Astrocyte of the cerebellum (primary cell): ENCODE measurements around the gene EFNA2.

Source experiments
- DNase-seq: peaks from one replicate; pipeline ENCODE4 v3.0.0-alpha.2; 2011; ENCODE audit warnings: low read depth
- H3K4me3 ChIP-seq: 2 replicates; pipeline ENCODE4 v1.5.1; 2011; ENCODE audit warnings: mild to moderate bottlenecking, low read depth, low read length, moderate library complexity
- CTCF ChIP-seq: IDR thresholded peaks from 2 replicates; pipeline ENCODE4 v1.5.1; 2012; ENCODE audit warnings: low read length, low read depth, moderate library complexity, mild to moderate bottlenecking; ENCODE audit errors: missing control alignments
- in situ Hi-C: cut with HindIII; loops from 2 replicates; pipeline ENCODE4 v1.10.0; 2017; ENCODE audit warnings: low sequenced_read_pairs

EFNA2 gene

GRCh38 chr19:1261798-1262622, 23.7 kb upstream of the EFNA2 start:
- in situ Hi-C loops, result no loop called here
- no peak for TF ChIP-seq CTCF
- H3K4me3 ChIP-seq, result peak overlapping the region; percentile 53
- peak; percentile 64 for DNase-seq

- no peak for DNase-seq
- TF ChIP-seq CTCF, result no peak
- H3K4me3 ChIP-seq, result no peak overlapping the region
- in situ Hi-C loops, result no loop called here
Measured at GRCh38 chr19:1262623-1263123, 23.0 kb upstream of the EFNA2 start.

GRCh38 chr19:1263188-1263587, 22.5 kb upstream of the EFNA2 start:
- in situ Hi-C loops, result no loop called here
- TF ChIP-seq CTCF, result no peak
- no peak overlapping the region for H3K4me3 ChIP-seq
- no peak for DNase-seq

- peak; percentile 45 for DNase-seq
- TF ChIP-seq CTCF, result no peak
- H3K4me3 ChIP-seq, result no peak overlapping the region
- in situ Hi-C loops, result no loop called here
Measured at GRCh38 chr19:1264801-1265614, 20.7 kb upstream of the EFNA2 start.

GRCh38 chr19:1265615-1266128, 20.0 kb upstream of the EFNA2 start:
- DNase-seq, result no peak
- TF ChIP-seq CTCF, result no peak
- in situ Hi-C loops, result no loop called here
- H3K4me3 ChIP-seq, result peak overlapping the region; percentile 44

- TF ChIP-seq CTCF, result no peak
- peak overlapping the region; percentile 44 for H3K4me3 ChIP-seq
- DNase-seq, result no peak
- in situ Hi-C loops, result no loop called here
Measured at GRCh38 chr19:1266129-1266915, 19.4 kb upstream of the EFNA2 start.
